Thyroid gland (tissue), 4 donors: Measurements from ENCODE around the gene LRP2BP.

Source experiments
- POLR2A ChIP-seq, 2 donors: fragments of 450-650 bp; IDR thresholded peaks; one replicate each; pipeline ENCODE4 v1.6.1; 2017; ENCODE audit warnings: antibody characterized with exemption in 2 of 2, mild to moderate bottlenecking in 2 of 2, moderate library complexity in 1 of 2
- TF ChIP-seq, protein P1 (sequence below), 6 experiments: fragments of 200-600 bp in 3 of 6; fragments of 450-650 bp in 3 of 6; sonication (generic) in 3 of 6; IDR thresholded peaks; one replicate each; pipeline ENCODE4 v1.5.1; 2016 to 2019; ENCODE audit warnings: antibody characterized with exemption in 6 of 6, mild to moderate bottlenecking in 2 of 6, inconsistent platforms in 1 of 6, moderate library complexity in 1 of 6

DNA sequence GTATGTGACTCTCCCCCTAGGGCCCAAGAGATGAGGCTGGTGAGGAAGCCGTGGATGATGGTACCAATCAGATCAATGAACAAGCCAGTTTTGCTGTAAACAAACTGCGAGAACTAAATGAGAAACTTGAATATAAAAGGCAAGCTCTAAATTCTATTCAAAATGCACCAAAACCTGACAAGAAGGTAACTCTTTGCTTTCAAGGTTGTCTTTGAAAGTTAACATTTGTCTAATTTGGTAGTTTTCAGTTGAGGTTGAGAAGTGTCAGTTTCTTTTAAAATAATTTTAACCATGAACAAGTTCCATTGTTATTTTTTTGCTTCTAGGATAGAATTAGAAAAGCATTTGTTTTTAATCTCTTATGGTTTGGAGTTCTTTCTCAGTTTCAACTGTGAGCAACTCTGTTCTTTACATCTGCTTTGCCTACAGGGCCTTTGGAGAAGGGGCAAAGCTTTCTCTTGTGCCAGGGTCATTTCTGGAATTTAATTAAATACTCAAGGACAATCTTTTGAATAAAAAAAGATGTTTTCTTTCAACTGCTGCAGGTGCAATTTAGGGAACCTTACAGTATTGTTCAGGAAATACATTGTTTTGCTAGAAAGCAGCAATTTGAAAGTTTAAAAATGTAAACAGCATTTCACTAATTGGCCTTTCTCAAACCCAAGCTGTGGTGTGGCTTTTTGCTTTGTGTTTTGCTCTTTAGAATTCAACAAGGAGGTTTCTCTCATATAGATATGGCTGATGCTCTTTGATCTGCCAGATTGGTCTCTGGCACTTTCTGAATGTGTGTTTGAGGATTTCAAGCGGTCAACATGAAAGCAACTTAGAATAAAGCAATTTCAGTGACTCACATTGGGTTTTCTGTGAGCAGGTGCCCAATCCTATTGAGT is 62.9 kb downstream of the LRP2BP start:
- TF ChIP-seq, protein P1, sequence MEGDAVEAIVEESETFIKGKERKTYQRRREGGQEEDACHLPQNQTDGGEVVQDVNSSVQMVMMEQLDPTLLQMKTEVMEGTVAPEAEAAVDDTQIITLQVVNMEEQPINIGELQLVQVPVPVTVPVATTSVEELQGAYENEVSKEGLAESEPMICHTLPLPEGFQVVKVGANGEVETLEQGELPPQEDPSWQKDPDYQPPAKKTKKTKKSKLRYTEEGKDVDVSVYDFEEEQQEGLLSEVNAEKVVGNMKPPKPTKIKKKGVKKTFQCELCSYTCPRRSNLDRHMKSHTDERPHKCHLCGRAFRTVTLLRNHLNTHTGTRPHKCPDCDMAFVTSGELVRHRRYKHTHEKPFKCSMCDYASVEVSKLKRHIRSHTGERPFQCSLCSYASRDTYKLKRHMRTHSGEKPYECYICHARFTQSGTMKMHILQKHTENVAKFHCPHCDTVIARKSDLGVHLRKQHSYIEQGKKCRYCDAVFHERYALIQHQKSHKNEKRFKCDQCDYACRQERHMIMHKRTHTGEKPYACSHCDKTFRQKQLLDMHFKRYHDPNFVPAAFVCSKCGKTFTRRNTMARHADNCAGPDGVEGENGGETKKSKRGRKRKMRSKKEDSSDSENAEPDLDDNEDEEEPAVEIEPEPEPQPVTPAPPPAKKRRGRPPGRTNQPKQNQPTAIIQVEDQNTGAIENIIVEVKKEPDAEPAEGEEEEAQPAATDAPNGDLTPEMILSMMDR (IDR thresholded peaks at IDR 0.05) = no peak
- no peak for TF ChIP-seq POLR2A (IDR thresholded peaks at IDR 0.05)
